ENCODE measurements around the gene ADRB2. TPM values are rescaled to one million over a fixed set of nuclear protein-coding genes. Genes with fewer than 3 reads are reported as not detected.

ADRB2 gene
- total and polyA plus RNA-seq, 11 donors, result 1.8 to 8.3 (median 5.2) TPM

GRCh38 chr5:148808864-148809642 is 17.4 kb upstream of the ADRB2 start:
- ATAC-seq, result peak in 3 of 4 donors; percentile 19 to 47 (median 37)
- H3K27me3 ChIP-seq, result no peaks in the 10 kb centered on the region
- TF ChIP-seq CTCF (IDR thresholded peaks at IDR 0.05) (no peak), POLR2A (IDR thresholded peaks at IDR 0.05) (no peak)
- H3K4me1 ChIP-seq, result peaks cover 0 to 82% (median 20%) of the 10 kb centered on the region in 12 donors
- peak overlapping the region in 9 of 12 donors; percentile 14 to 49 (median 29) for H3K4me3 ChIP-seq
- peak overlapping the region in 5 of 12 donors; percentile 2 to 88 (median 18) for H3K27ac ChIP-seq
- WGBS, 4 donors, result 53 to 60% (median 58%) methylated on average over 10 of the region's 10 CpGs
- DNase-seq, result peak in 3 of 5 donors; percentile 30 to 65 (median 32)
- no peaks in the 10 kb centered on the region for H3K36me3 ChIP-seq
- no peaks in the 10 kb centered on the region for H3K9me3 ChIP-seq
- intact Hi-C loops (cut with DNase I), result loop anchor here in 2 of 10 donors (5.0 kb wide), 2 partner anchors 62 to 67 kb away; no protein-coding TSS in a partner anchor

- intact Hi-C loops (cut with DNase I), result loop anchor here in 3 of 10 donors (5.0 kb wide), 3 partner anchors 63 to 302 kb away; no protein-coding TSS in a partner anchor
- H3K27ac ChIP-seq, result peak overlapping the region in 1 of 12 donors; percentile 88
Observed at GRCh38 chr5:148809781-148810524, 16.5 kb upstream of the ADRB2 start.

GRCh38 chr5:148810823-148811222 is 15.6 kb upstream of the ADRB2 start:
- H3K4me1 ChIP-seq, result peaks cover 0 to 64% (median 10%) of the 10 kb centered on the region in 12 donors
- no peaks in the 10 kb centered on the region for H3K27me3 ChIP-seq
- DNase-seq (no peak), ATAC-seq (no peak)
- no peaks in the 10 kb centered on the region for H3K36me3 ChIP-seq
- H3K9me3 ChIP-seq, result no peaks in the 10 kb centered on the region
- intact Hi-C loops (cut with DNase I), result loop anchor here in 1 of 10 donors (5.0 kb wide), 1 partner anchor 301 kb away; no protein-coding TSS in a partner anchor
- no peak overlapping the region for H3K4me3 ChIP-seq
- TF ChIP-seq POLR2A (IDR thresholded peaks at IDR 0.05) (no peak), CTCF (IDR thresholded peaks at IDR 0.05) (no peak)
- 89 to 94% (median 91%) methylated on average over 2 of the region's 2 CpGs for WGBS, 4 donors
- H3K27ac ChIP-seq, result peak overlapping the region in 1 of 12 donors; percentile 88

More at GRCh38 chr5:148809781-148810524, 16.5 kb upstream of the ADRB2 start:
- Histone ChIP-seq H3K9me3 (no peaks in the 10 kb centered on the region), H3K36me3 (no peaks in the 10 kb centered on the region), H3K27me3 (no peaks in the 10 kb centered on the region), H3K4me1 (peaks cover 0 to 73% (median 17%) of the 10 kb centered on the region in 12 donors), H3K4me3 (peak overlapping the region in 7 of 12 donors; percentile 14 to 49 (median 29))
- TF ChIP-seq POLR2A (IDR thresholded peaks at IDR 0.05), result no peak
- no peak for TF ChIP-seq CTCF (IDR thresholded peaks at IDR 0.05)
- 87 to 97% (median 88%) methylated on average over 3 of the region's 3 CpGs for WGBS, 4 donors
- ATAC-seq (no peak), DNase-seq (no peak)

- ATAC-seq (no peak), DNase-seq (no peak)
- no peak overlapping the region for H3K4me3 ChIP-seq
- peaks cover 0 to 63% (median 2%) of the 10 kb centered on the region in 12 donors for H3K4me1 ChIP-seq
- no peak for TF ChIP-seq CTCF (IDR thresholded peaks at IDR 0.05)
- TF ChIP-seq POLR2A (IDR thresholded peaks at IDR 0.05), result no peak
- WGBS, 4 donors, result 24 to 74% (median 43%) methylated on average over 1 of the region's 1 CpG
- no peaks in the 10 kb centered on the region for H3K27me3 ChIP-seq
- H3K27ac ChIP-seq, result no peak overlapping the region
- intact Hi-C loops (cut with DNase I), result loop anchor here in 1 of 10 donors (5.0 kb wide), 1 partner anchor 301 kb away; no protein-coding TSS in a partner anchor
- no peaks in the 10 kb centered on the region for H3K36me3 ChIP-seq
- H3K9me3 ChIP-seq, result no peaks in the 10 kb centered on the region
Observed at GRCh38 chr5:148811756-148812155, 14.7 kb upstream of the ADRB2 start.

Data from heart left ventricle (tissue), 16 donors.